Esophagus muscularis mucosa (tissue), 4 donors: ENCODE results near the gene LCE6A.

Experiments
- CTCF ChIP-seq, 3 experiments: fragments of 200-600 bp in 2 of 3; fragments of 450-650 bp in 1 of 3; sonication (generic) in 2 of 3; IDR thresholded peaks; one replicate each; pipeline ENCODE4 v1.5.1; 2017 to 2019; ENCODE audit warnings: antibody characterized with exemption in 3 of 3, mild to moderate bottlenecking in 2 of 3, moderate library complexity in 1 of 3
- EP300 ChIP-seq: sonication (generic); formaldehyde crosslinking; IDR thresholded peaks from one replicate; pipeline ENCODE4 v1.6.1; 2017; ENCODE audit warnings: antibody characterized with exemption
- POLR2A ChIP-seq: fragments of 450-650 bp; IDR thresholded peaks from one replicate; pipeline ENCODE4 v1.6.1; 2017; ENCODE audit warnings: antibody characterized with exemption, moderate library complexity, mild to moderate bottlenecking, low read depth
- POLR2AphosphoS5 ChIP-seq, 2 donors: sonication (generic); formaldehyde crosslinking; IDR thresholded peaks; one replicate each; pipeline ENCODE4 v1.6.1; 2017; ENCODE audit warnings: antibody characterized with exemption in 2 of 2

- TF ChIP-seq POLR2AphosphoS5 (IDR thresholded peaks at IDR 0.05) (no peak), CTCF (IDR thresholded peaks at IDR 0.05) (no peak), EP300 (no peak), POLR2A (no peak)
Observed at GRCh38 chr1:152880907-152881306, 38.3 kb downstream of the LCE6A start.
